NCI-H526 treated with DMSO at 0.1 percent for 48 hours (cell line): Measurements from ENCODE around the gene SIPA1L3.
"Not testable (repeated sequence)": the region's sequence is repeated elsewhere in the genome, so short reads cannot be mapped to it uniquely, and the experiment has no call there.

Experiments used
- DNase-seq: peaks from one replicate; lab custom pipeline; 2025; lab: John Stamatoyannopoulos, UW

SIPA1L3 gene

GRCh38 chr19:38216785-38217641 lies 310.0 kb downstream of the SIPA1L3 start:
- no peak for DNase-seq

GRCh38 chr19:38218204-38218603 lies 311.2 kb downstream of the SIPA1L3 start:
- no peak for DNase-seq

GRCh38 chr19:38219221-38219620 lies 312.2 kb downstream of the SIPA1L3 start:
- DNase-seq = no peak

- no peak for DNase-seq
Observed at GRCh38 chr19:38221421-38221820, 314.4 kb downstream of the SIPA1L3 start.

GRCh38 chr19:38221919-38222830 lies 315.2 kb downstream of the SIPA1L3 start:
- DNase-seq = no peak

- DNase-seq = no peak
Observed at GRCh38 chr19:38223119-38223523, 316.1 kb downstream of the SIPA1L3 start.

GRCh38 chr19:38223617-38224013 lies 316.6 kb downstream of the SIPA1L3 start:
- no peak for DNase-seq

GRCh38 chr19:38224014-38224862 lies 317.2 kb downstream of the SIPA1L3 start, which contains the start of gene DPF1:
Gene DPF1 (minus strand): TSS chr19:38224222. CDS start chr19:38224142, 80 bp downstream.
- peak; percentile 65 for DNase-seq

- not testable (repeated sequence) for DNase-seq
Observed at GRCh38 chr19:38224863-38225218, 317.8 kb downstream of the SIPA1L3 start.

GRCh38 chr19:38227287-38228004 lies 320.4 kb downstream of the SIPA1L3 start:
- no peak for DNase-seq

- DNase-seq = no peak
Observed at GRCh38 chr19:38228005-38228377, 321.0 kb downstream of the SIPA1L3 start.

GRCh38 chr19:38228491-38229439 lies 321.8 kb downstream of the SIPA1L3 start:
- DNase-seq = no peak

GRCh38 chr19:38229585-38230073 lies 322.6 kb downstream of the SIPA1L3 start:
- peak; percentile 79 for DNase-seq

- not testable (repeated sequence) for DNase-seq
Observed at GRCh38 chr19:38230506-38231133, 323.6 kb downstream of the SIPA1L3 start.

- no peak for DNase-seq
Observed at GRCh38 chr19:38231918-38232317, 324.9 kb downstream of the SIPA1L3 start.

- no peak for DNase-seq
Observed at GRCh38 chr19:38233740-38234251, 326.8 kb downstream of the SIPA1L3 start.

- no peak for DNase-seq
Observed at GRCh38 chr19:38234615-38235014, 327.6 kb downstream of the SIPA1L3 start.

GRCh38 chr19:38239816-38240215 lies 332.8 kb downstream of the SIPA1L3 start:
- no peak for DNase-seq

- DNase-seq = no peak
Observed at GRCh38 chr19:38243279-38243673, 336.3 kb downstream of the SIPA1L3 start.
